NCI-H2081 (cell line): ENCODE data around the gene NUDT8.
A peak's percentile ranks its signal among the peaks of the same experiment; 100 is the strongest.
"Not testable (repeated sequence)": the region's sequence is repeated elsewhere in the genome, so short reads cannot be mapped to it uniquely, and the experiment has no call there.

ENCODE experiments used
- DNase-seq, 2 experiments: peaks; one replicate each; lab custom pipeline; 2025; lab: John Stamatoyannopoulos, UW

NUDT8 gene

DNA sequence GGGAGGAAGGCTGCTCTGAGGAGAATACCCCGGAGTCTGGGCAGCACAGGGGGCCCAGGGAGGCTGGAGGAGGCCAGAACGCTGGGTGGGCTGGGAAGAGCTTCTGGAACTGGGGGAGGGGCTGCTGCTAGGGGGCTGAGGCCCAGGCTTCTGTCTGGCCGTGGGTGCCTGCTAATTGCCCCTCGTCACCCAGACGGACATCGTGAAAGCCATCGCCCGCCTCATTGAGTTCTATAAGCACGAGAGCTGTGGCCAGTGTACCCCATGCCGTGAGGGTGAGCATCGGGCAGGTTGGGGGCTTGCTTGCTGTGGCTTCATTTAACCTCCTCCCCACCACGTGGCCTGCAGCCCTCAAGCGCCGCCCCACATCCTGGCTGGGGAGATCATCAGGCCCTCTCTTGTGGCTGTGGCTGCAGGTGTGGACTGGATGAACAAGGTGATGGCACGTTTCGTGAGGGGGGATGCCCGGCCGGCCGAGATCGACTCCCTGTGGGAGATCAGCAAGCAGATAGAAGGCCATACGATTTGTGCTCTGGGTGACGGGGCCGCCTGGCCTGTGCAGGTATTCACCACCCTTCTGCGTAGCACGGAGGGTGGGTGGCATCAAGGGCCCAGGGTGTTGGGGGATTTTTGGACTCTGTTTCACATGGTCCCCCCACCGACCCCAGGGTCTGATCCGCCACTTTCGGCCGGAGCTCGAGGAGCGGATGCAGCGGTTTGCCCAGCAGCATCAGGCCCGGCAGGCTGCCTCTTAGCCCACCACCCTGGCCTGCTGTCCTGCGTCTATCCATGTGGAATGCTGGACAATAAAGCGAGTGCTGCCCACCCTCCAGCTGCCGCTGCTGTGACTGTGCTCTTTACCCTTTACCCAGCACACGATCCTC lies 17.8 kb downstream of the NUDT8 start:
- no peak for DNase-seq

GRCh38 chr11:67611165-67611564 lies 18.6 kb downstream of the NUDT8 start:
- no peak for DNase-seq

GRCh38 chr11:67610302-67610868 lies 19.4 kb downstream of the NUDT8 start:
- DNase-seq, result no peak

- DNase-seq, result no peak
Measured at GRCh38 chr11:67609316-67609715, 20.4 kb downstream of the NUDT8 start.

GRCh38 chr11:67608486-67608885 lies 21.3 kb downstream of the NUDT8 start:
- no peak for DNase-seq

DNA sequence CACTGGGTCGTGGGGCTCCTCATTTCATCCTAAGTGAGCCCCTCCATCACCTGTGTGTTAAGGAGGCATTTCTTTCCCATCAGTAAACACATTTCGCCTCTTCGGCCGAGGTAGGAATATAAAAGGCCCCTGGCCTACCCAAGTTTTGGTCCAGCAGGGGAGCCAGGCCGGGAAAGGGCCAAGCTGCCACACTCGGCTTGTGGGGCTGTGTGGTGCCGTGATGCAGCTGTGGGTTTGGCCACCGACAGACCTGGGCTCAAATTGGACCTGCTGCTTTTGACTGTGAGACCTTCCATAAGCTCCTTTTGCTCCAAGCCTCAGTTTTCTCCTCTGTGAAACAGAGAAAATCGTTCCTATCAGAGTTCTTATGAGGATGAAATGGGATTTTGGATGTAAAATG lies 22.2 kb downstream of the NUDT8 start:
- DNase-seq, result no peak

GRCh38 chr11:67606492-67607295 lies 23.0 kb downstream of the NUDT8 start, which contains the start of gene NDUFV1:
Gene NDUFV1, plus strand, starts transcription at chr11:67606936. Its CDS starts 69 bp downstream, at chr11:67607005.
- DNase-seq, result peak; percentile 94 to 95

GRCh38 chr11:67606093-67606491 lies 23.6 kb downstream of the NUDT8 start:
- DNase-seq, result no peak

DNA sequence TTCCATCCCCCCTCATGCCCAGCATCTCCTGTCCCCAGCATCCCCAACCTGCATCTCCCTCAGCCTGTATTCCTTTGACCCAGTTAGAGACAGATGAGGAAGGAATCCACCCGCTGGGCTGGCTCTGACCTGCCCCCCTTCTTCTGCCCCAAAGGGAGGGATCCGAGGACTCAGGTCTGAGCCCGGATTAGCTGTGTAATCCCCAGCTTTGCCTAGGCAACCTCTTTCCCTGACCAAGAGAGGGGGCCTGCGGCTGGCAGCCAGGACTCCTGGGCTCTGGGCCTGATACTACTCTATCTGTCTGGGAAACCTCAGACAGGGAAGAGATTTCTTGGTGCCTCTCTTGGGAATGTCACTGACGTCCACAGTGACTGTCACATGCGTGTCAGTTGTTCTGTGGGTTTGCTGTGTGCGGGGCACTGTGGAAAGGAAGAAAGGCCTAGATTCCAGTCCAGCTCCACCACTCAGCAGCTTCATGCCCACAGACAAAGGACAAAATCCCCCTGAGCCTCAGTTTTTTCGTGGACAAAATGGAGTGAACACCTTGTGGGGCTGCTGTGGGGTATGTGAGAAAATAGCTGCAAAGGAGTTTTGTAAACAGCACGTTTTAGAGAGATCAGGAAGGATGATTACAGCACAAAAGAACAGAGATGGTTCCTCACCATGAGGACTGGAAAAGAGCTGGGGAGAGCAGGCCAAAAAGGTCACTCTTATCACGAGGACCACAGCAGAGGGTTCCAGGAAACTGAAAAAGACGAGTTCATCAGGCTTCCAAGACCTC lies 24.3 kb downstream of the NUDT8 start:
- no peak for DNase-seq

DNA sequence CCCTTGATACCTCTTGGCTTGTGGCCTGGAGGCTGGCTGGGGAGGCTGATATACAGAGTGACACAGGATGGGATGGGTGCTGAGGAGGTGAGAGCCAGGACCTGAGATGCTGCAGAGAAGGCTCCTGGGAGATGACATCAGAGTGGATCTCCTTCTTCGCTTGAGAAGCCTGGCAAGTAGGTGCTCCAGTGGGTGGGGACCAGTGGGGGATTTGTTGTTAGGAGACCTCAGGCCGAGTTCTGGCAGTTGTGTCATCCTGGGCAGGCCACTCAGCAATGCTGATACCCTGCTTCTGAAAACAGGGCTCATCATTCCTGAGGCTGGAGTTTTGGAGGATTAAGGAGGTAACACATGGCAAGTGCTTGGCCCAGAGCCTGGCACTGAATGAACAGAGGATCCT lies 24.9 kb downstream of the NUDT8 start:
- DNase-seq, result no peak

GRCh38 chr11:67604119-67604518 lies 25.6 kb downstream of the NUDT8 start:
- not testable (repeated sequence) for DNase-seq

DNA sequence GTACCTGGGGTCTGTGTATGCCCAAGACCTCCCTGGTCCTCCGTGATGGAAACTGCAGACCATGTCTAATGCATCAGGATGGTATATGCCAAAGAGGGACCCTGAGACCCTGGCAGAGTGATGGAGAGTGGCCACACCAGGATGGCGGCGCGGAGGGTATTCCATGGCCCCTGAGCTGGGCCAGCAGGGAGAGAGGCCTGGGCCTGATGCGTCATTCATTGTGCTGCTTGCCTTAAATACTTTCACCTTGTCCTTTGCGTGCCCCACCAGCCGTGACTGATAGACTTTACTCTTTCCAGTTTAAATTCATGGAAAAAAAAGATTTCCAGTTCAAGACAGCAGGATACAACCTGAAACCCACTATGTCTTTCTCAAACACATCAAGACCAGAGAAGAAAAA lies 28.6 kb downstream of the NUDT8 start:
- no peak for DNase-seq

DNA sequence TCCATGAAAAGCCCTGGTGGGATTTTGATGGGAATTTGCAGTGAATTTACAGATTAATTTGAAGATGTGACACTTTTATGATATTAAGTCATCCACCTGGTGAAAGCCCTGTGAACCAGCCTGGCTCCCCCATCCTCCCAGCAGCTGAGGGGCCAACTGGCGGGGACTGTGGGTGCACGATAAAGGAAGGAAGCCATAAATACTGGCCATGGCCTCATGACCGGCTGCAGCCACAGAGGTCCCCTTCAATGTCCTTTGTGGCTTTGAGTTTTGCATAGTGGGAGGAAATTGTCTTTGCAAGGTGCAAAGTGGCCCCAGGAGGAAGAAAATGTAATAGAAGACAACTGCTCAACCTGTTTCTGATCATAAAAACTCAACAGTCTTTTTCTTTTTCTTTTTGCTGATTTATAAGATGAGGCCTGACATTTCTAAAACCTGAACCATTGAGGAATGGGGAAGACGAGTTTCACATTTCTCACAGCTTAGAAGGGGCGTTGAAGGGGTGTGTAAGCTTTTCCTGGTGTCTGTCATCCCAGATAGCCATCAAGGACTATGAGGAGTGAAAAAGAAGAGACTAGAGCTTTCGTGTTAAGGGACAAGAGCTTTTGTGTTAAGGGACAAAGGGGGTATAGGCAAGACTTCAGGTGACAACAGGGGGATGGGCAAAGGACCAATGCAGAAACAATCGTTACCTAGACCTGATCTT lies 29.3 kb downstream of the NUDT8 start:
- DNase-seq, result no peak

- DNase-seq, result no peak
Measured at GRCh38 chr11:67599149-67599548, 30.6 kb downstream of the NUDT8 start.

DNA sequence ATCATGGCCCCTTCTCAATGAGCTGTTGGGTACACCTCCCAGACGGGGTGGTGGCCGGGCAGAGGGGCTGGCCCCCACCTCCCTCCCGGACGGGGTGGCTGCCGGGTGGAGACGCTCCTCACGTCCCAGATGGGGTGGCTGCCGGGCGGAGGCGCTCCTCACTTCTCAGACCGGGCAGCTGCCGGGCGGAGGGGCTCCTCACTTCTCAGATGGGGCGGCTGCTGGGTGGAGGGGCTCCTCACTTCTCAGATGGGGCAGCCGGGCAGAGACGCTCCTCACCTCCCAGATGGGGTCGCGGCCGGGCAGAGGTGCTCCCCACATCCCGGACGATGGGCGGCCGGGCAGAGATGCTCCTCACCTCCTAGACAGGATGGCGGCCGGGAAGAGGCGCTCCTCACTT lies 31.8 kb downstream of the NUDT8 start:
- not testable (repeated sequence) for DNase-seq

DNA sequence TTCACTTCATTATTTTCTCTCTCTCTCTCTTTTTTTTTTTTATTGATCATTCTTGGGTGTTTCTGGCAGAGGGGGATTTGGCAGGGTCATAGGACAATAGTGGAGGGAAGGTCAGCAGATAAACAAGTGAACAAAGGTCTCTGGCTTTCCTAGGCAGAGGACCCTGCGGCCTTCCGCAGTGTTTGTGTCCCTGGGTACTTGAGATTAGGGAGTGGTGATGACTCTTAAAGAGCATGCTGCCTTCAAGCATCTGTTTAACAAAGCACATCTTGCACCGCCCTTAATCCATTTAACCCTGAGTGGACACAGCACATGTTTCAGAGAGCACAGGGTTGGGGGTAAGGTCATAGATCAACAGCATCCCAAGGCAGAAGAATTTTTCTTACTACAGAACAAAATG lies 32.3 kb downstream of the NUDT8 start:
- DNase-seq, result not testable (repeated sequence)

- no peak for DNase-seq
Measured at GRCh38 chr11:67596753-67597300, 32.9 kb downstream of the NUDT8 start.

GRCh38 chr11:67594480-67594879 lies 35.3 kb downstream of the NUDT8 start:
- no peak for DNase-seq

- no peak for DNase-seq
Measured at GRCh38 chr11:67593565-67593905, 36.2 kb downstream of the NUDT8 start.

DNA sequence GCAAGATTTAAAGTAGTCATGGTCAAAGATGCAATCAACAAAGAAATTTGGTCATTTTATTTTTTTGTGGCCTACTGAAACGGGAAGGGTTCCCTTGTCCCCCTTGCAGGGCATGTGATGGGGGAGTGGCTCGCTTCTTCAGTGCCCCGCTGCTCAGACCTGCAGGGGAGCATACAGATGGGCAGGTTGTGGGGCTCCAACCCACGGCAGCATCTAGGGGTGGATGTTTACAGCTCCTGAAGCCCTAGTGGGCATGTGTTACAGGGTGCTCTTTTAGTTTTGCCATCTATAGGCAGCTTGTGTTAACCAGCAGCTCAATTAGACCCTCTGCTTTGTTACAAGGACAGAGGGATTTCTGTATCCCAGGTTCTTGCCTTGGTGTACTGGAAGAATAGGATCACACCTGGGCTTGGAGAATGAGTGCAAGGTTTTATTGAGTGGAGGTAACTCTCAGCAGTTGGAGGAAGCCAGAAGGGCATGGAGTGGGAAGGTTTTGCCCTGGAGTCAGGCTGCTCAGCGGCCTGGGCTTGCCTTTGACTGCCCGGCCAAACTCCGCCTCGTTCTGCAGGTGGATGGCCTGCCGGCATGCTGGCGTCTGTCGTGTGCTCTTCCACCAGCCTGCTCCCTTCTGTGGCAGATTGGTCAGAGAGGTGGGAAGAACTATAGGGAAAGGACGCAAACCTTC lies 36.7 kb downstream of the NUDT8 start:
- DNase-seq, result no peak
